PC-3 (cell line): ENCODE measurements around the gene INAFM2.

Experiments used
- CTCF ChIP-seq: fragments of 300-600 bp; sonication (generic); conservative IDR thresholded peaks from 2 replicates; pipeline ENCODE4 v1.5.1; 2017; ENCODE audit warnings: antibody characterized with exemption, low read depth, mild to moderate bottlenecking, low read length
- EZH2 ChIP-seq: fragments of 300-600 bp; sonication (generic); IDR thresholded peaks from one replicate; pipeline ENCODE4 v1.6.1; 2017; ENCODE audit warnings: antibody characterized with exemption, mild to moderate bottlenecking, low read length; ENCODE audit not compliant: unreplicated experiment

GRCh38 chr15:40369474-40369869 is 46.0 kb downstream of the INAFM2 start:
- TF ChIP-seq CTCF, result no peak
- no peak for TF ChIP-seq EZH2
